Heart left ventricle (tissue), 16 donors: ENCODE data around the gene HES5. TPM values are rescaled to one million over a fixed set of nuclear protein-coding genes. Genes with fewer than 3 reads are reported as not detected.

ENCODE experiments used
- ATAC-seq, 4 donors: fragments of 200-7000 bp; cut with Tn5 transposase; one replicate each; pipeline ENCODE4 v1.9.1; 2020 to 2022; ENCODE audit warnings: moderate library complexity in 4 of 4, mild to moderate bottlenecking in 3 of 4, moderate number of reproducible peaks in 1 of 4
- DNase-seq, 5 donors: peaks; one replicate each; pipeline ENCODE4 v3.0.0-alpha.2; 2020
- H3K27ac ChIP-seq, 12 donors: fragments of 200-600 bp; sonication (generic) in 4 of 12; one replicate each; pipeline versions ENCODE4 v1.5.0 to v1.8.0; 2016 to 2022; ENCODE audit warnings: mild to moderate bottlenecking in 2 of 12
- H3K27me3 ChIP-seq, 9 donors: fragments of 200-600 bp; sonication (generic) in 2 of 9; one replicate each; pipeline versions ENCODE4 v1.5.1 to v1.8.0; 2016 to 2022; ENCODE audit warnings: mild to moderate bottlenecking in 3 of 9
- H3K36me3 ChIP-seq, 9 donors: fragments of 200-600 bp; sonication (generic) in 2 of 9; one replicate each; pipeline versions ENCODE4 v1.5.0 to v1.8.0; 2018 to 2022; ENCODE audit warnings: mild to moderate bottlenecking in 2 of 9
- H3K4me1 ChIP-seq, 12 donors: fragments of 200-600 bp; sonication (generic) in 4 of 12; one replicate each; pipeline versions ENCODE4 v1.5.0 to v1.8.0; 2016 to 2022; ENCODE audit warnings: mild to moderate bottlenecking in 3 of 12
- H3K4me3 ChIP-seq, 12 donors: fragments of 200-600 bp; sonication (generic) in 4 of 12; one replicate each; pipeline versions ENCODE4 v1.5.0 to v1.8.0; 2017 to 2022; ENCODE audit warnings: mild to moderate bottlenecking in 9 of 12, moderate library complexity in 4 of 12
- H3K9me3 ChIP-seq, 12 donors: fragments of 200-600 bp; sonication (generic) in 4 of 12; one replicate each; pipeline versions ENCODE4 v1.5.0 to v1.8.0; 2016 to 2022; ENCODE audit warnings: mild to moderate bottlenecking in 1 of 12
- CTCF ChIP-seq, 12 donors: fragments of 200-600 bp; sonication (generic) in 4 of 12; IDR thresholded peaks; one replicate each; pipeline versions ENCODE4 v1.5.0 to v1.8.0; 2018 to 2022; ENCODE audit warnings: antibody characterized with exemption in 12 of 12, mild to moderate bottlenecking in 5 of 12
- POLR2A ChIP-seq, 2 donors: fragments of 450-650 bp; IDR thresholded peaks; one replicate each; pipeline ENCODE4 v1.6.1; 2017; ENCODE audit warnings: antibody characterized with exemption in 2 of 2, mild to moderate bottlenecking in 2 of 2, moderate library complexity in 2 of 2
- WGBS, 4 donors: extraction: QIAGEN DNeasy Blood & Tissue Kit in 2 of 4; methylation state at CpG; one replicate each; pipeline versions ENCODE4 v1.1.5 to v1.1.7; 2013 to 2018; 5-methylcytosine and 5-hydroxymethylcytosine counted together
- intact Hi-C, 10 donors: fragments of 100-400 bp; cut with DNase I; formaldehyde crosslinking; loops; one replicate each; pipeline versions ENCODE4 v1.11.1 to v1.14.2; 2022
- polyA plus RNA-seq, 2 donors: library from polyadenylated mRNA; stranded (reverse); fragments of 200-250 nt; gene quantifications; one replicate each; pipeline ENCODE4 v1.2.3, GENCODE V29; 2013
- total RNA-seq, 9 donors: library from RNA; depleted of rRNA in 2 of 9; stranded (reverse); fragments of >200 nt in 2 of 9; fragmentation: NEBNext Ultra II Directional in 3 of 9; extraction: Animal tissue kit (Norgen Biotek cat#: 25700) in 3 of 9; gene quantifications; one replicate each; pipeline versions ENCODE4 v1.1.0 to v1.2.4, GENCODE V29; 2016 to 2023
- donor health status: ischemic (EF 13 %, LVEDD 7.1; RV severe dilation, severe dysfunction).
- donor health status: healthy with polysubstance abuse.
- donor health status: DM: no; HTN: yes; CAD: no.
- donor health status: DM: no; HTN: no; CAD: no.
- donor health status: ischemic (EF 25% LVEDD 6.9; RV normal size, moderate dysfunction).
- donor health status: ischemic (EF 25% LVEDD 5.7; RV mildly dilated, moderate dysfunction).
- donor health status: healthy.
- donor health status: DM: yes; HTN: yes; CAD: no.
- donor health status: ischemic (EF 35%, LVEDD 5.7; RV mildly dilated, moderate dysfunction).
- donor health status: nonischemic (EF 11% LVEDD 7.7; RV severe dilation, severe dysfunction).
- donor health status: DM: yes; HTN: yes; CAD: no.
- donor health status: PGD.
- donor health status: ischemic (EF 29% LVEDD 5.4; RV normal size, mild dysfunction).
- donor health status: nonischemic (EF 23%, LVEDD 6.1; RV moderate dilation, normal function).

The HES5 gene
- total and polyA plus RNA-seq, 11 donors: 0.42 to 2.0 (median 1.2) TPM

DNA sequence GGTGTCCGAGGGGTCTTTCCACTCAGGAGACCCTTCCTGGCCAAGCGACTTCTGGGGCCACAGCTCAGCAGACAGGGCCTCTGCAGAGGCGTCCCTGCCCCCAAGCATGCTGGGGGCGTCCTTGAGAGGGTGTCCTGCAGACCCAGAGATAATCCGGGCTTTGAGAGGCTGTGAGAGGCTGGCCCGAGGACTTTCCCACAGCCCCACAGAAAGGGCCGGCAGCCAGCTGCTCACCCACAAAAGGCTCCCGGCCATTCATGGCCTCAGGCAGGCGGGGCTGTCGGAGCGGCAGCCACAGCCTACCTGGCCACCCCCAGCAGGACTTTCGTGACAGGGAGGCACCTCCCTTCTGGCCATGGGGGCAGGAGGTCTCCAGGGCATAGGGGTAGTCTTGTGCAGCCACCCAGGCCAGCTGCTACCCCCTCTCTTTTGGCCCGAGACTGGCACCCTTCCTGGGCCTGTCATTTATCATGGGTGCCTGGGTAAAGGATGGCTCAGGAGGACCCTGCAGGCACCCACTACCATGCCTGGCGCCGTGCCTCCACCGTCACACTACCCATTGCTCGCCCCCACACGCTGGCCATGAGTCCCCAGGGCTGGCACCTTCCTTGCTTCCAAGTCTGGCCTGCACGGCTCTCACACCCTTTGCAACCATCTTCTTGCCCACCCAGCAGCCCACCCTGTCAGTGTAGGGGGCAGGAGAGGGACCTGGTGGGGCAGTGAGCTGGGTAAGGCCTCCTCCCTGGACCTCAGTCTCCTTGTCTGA is 15.0 kb upstream of the HES5 start:
- 48 to 58% (median 53%) methylated on average over 12 to 19 of the region's 19 CpGs for WGBS, 4 donors
- Histone ChIP-seq H3K27ac (peak overlapping the region in 11 of 12 donors; percentile 49 to 99 (median 96)), H3K36me3 (no peaks in the 10 kb centered on the region), H3K9me3 (no peaks in the 10 kb centered on the region), H3K4me1 (peaks cover 23 to 92% (median 66%) of the 10 kb centered on the region in 12 donors), H3K27me3 (peaks cover 0 to 17% (median 6%) of the 10 kb centered on the region in 9 donors), H3K4me3 (peak overlapping the region in 1 of 12 donors; percentile 64)
- intact Hi-C loops: loop anchor here in 6 of 10 donors (5.0 to 10.0 kb wide), 6 partner anchors 42 to 360 kb away; partner anchors contain the start of genes FAAP20 (in 2 of the 6) and PRXL2B (in 1 of the 6)
- DNase-seq: no peak
- TF ChIP-seq CTCF (IDR thresholded peaks at IDR 0.05) (no peak), POLR2A (IDR thresholded peaks at IDR 0.05) (no peak)
- ATAC-seq: no peak

- H3K4me1 ChIP-seq: peaks cover 23 to 86% (median 63%) of the 10 kb centered on the region in 12 donors
- intact Hi-C loops: loop anchor here in 5 of 10 donors (10.0 kb wide), 4 partner anchors 101 to 359 kb away; partner anchors contain the start of gene FAAP20 (in 2 of the 5)
These were observed 14.2 kb upstream of the HES5 start for GRCh38 chr1:2544093-2544874.

GRCh38 chr1:2543543-2544092 is 13.6 kb upstream of the HES5 start:
- ATAC-seq (no peak), DNase-seq (peak in 1 of 5 donors; percentile 54)
- Histone ChIP-seq H3K27me3 (peaks cover 0 to 28% (median 9%) of the 10 kb centered on the region in 9 donors), H3K36me3 (no peaks in the 10 kb centered on the region), H3K4me3 (no peak overlapping the region), H3K27ac (peak overlapping the region in 7 of 12 donors; percentile 35 to 99 (median 96)), H3K4me1 (peaks cover 21 to 81% (median 58%) of the 10 kb centered on the region in 12 donors), H3K9me3 (no peaks in the 10 kb centered on the region)
- TF ChIP-seq POLR2A (IDR thresholded peaks at IDR 0.05) (no peak), CTCF (IDR thresholded peaks at IDR 0.05) (no peak)
- intact Hi-C loops: loop anchor here in 5 of 10 donors (10.0 kb wide), 4 partner anchors 101 to 359 kb away; partner anchors contain the start of gene FAAP20 (in 2 of the 5)
- 35 to 42% (median 36%) methylated on average over 10 to 26 of the region's 26 CpGs for WGBS, 4 donors

More at GRCh38 chr1:2544093-2544874, 14.2 kb upstream of the HES5 start:
- DNase-seq (peak in 1 of 5 donors; percentile 53), ATAC-seq (no peak)
- Histone ChIP-seq H3K4me3 (no peak overlapping the region), H3K36me3 (no peaks in the 10 kb centered on the region), H3K27ac (peak overlapping the region in 10 of 12 donors; percentile 20 to 99 (median 95)), H3K27me3 (peaks cover 0 to 21% (median 8%) of the 10 kb centered on the region in 9 donors), H3K9me3 (no peaks in the 10 kb centered on the region)
- 30 to 64% (median 54%) methylated on average over 13 to 26 of the region's 26 CpGs for WGBS, 4 donors
- TF ChIP-seq POLR2A (IDR thresholded peaks at IDR 0.05) (no peak), CTCF (IDR thresholded peaks at IDR 0.05) (no peak)
